ENCODE measurements around the gene GRM7. TPM values are rescaled to one million over a fixed set of nuclear protein-coding genes. Genes with fewer than 3 reads are reported as not detected.

GRM7 gene
- total and polyA plus RNA-seq, 2 donors (not counting 1 experiment from before 2014, with no cell fraction given), result not detected

GRCh38 chr3:7574435-7574834 lies 713.5 kb downstream of the GRM7 start:
- Histone ChIP-seq H3K36me3 (ENCODE audit: control insufficient read depth, insufficient read depth, low read length) (no peaks in the 10 kb centered on the region), H3K4me3 (replicated peaks in 1 of 4; ENCODE audit: control extremely low read depth in 1 of 4, insufficient read depth in 1 of 4, low read depth in 3 of 4, low read length in 4 of 4) (no peak overlapping the region), H3K9me3 (ENCODE audit: control insufficient read depth, insufficient read depth, low read depth, low read length) (no peaks in the 10 kb centered on the region), H3K27me3 (ENCODE audit: control insufficient read depth, insufficient read depth, low read length) (no peaks in the 10 kb centered on the region), H4K20me1 (ENCODE audit: control insufficient read depth, extremely low read depth, insufficient read depth, low read length) (no peaks in the 10 kb centered on the region), H3K4me1 (ENCODE audit: control insufficient read depth, extremely low read depth, insufficient read depth, low read length) (no peaks in the 10 kb centered on the region), H3K79me2 (ENCODE audit: control insufficient read depth, insufficient read depth, low read length) (no peaks in the 10 kb centered on the region), H3K4me2 (ENCODE audit: extremely low read depth, insufficient read depth, low read length) (no peak overlapping the region), H3K9ac (ENCODE audit: insufficient read depth, low read length) (no peak overlapping the region), H2AFZ (ENCODE audit: low read length) (no peak overlapping the region), H3K27ac (ENCODE audit: insufficient read depth, low read length) (no peak overlapping the region)
- peak in 1 of 2 donors; percentile 75 for DNase-seq (ENCODE audit: low read depth in 2 of 2)
- TF ChIP-seq CTCF (conservative IDR thresholded peaks at IDR 0.05 in 1 of 2, IDR thresholded peaks at IDR 0.05 in 1 of 2; ENCODE audit: low read depth in 1 of 2, low read length in 2 of 2) (no peak), EZH2 (IDR thresholded peaks at IDR 0.05; ENCODE audit: low read length, missing control alignments) (no peak)

- Histone ChIP-seq H3K9ac (ENCODE audit: insufficient read depth, low read length) (no peak overlapping the region), H3K4me3 (replicated peaks in 1 of 4; ENCODE audit: control extremely low read depth in 1 of 4, insufficient read depth in 1 of 4, low read depth in 3 of 4, low read length in 4 of 4) (no peak overlapping the region), H3K27ac (ENCODE audit: insufficient read depth, low read length) (no peak overlapping the region), H4K20me1 (ENCODE audit: control insufficient read depth, extremely low read depth, insufficient read depth, low read length) (no peaks in the 10 kb centered on the region), H3K36me3 (ENCODE audit: control insufficient read depth, insufficient read depth, low read length) (no peaks in the 10 kb centered on the region), H3K4me2 (ENCODE audit: extremely low read depth, insufficient read depth, low read length) (no peak overlapping the region), H2AFZ (ENCODE audit: low read length) (no peak overlapping the region), H3K9me3 (ENCODE audit: control insufficient read depth, insufficient read depth, low read depth, low read length) (no peaks in the 10 kb centered on the region), H3K27me3 (ENCODE audit: control insufficient read depth, insufficient read depth, low read length) (no peaks in the 10 kb centered on the region), H3K79me2 (ENCODE audit: control insufficient read depth, insufficient read depth, low read length) (no peaks in the 10 kb centered on the region), H3K4me1 (ENCODE audit: control insufficient read depth, extremely low read depth, insufficient read depth, low read length) (no peaks in the 10 kb centered on the region)
- no peak for DNase-seq (ENCODE audit: low read depth in 2 of 2)
- TF ChIP-seq CTCF (conservative IDR thresholded peaks at IDR 0.05 in 1 of 2, IDR thresholded peaks at IDR 0.05 in 1 of 2; ENCODE audit: low read depth in 1 of 2, low read length in 2 of 2) (no peak), EZH2 (IDR thresholded peaks at IDR 0.05; ENCODE audit: low read length, missing control alignments) (no peak)
Measured at GRCh38 chr3:7576071-7576470, 715.2 kb downstream of the GRM7 start.

- no peak overlapping the region for H3K27ac ChIP-seq (ENCODE audit: insufficient read depth, low read length)
- no peak overlapping the region for H3K9ac ChIP-seq (ENCODE audit: insufficient read depth, low read length)
- H4K20me1 ChIP-seq (ENCODE audit: control insufficient read depth, extremely low read depth, insufficient read depth, low read length), result no peaks in the 10 kb centered on the region
- no peaks in the 10 kb centered on the region for H3K36me3 ChIP-seq (ENCODE audit: control insufficient read depth, insufficient read depth, low read length)
- no peaks in the 10 kb centered on the region for H3K9me3 ChIP-seq (ENCODE audit: control insufficient read depth, insufficient read depth, low read depth, low read length)
- TF ChIP-seq CTCF (conservative IDR thresholded peaks at IDR 0.05 in 1 of 2, IDR thresholded peaks at IDR 0.05 in 1 of 2; ENCODE audit: low read depth in 1 of 2, low read length in 2 of 2) (no peak), EZH2 (IDR thresholded peaks at IDR 0.05; ENCODE audit: low read length, missing control alignments) (no peak)
- H3K4me3 ChIP-seq (replicated peaks in 1 of 4; ENCODE audit: control extremely low read depth in 1 of 4, insufficient read depth in 1 of 4, low read depth in 3 of 4, low read length in 4 of 4), result no peak overlapping the region
- H3K79me2 ChIP-seq (ENCODE audit: control insufficient read depth, insufficient read depth, low read length), result no peaks in the 10 kb centered on the region
- no peaks in the 10 kb centered on the region for H3K27me3 ChIP-seq (ENCODE audit: control insufficient read depth, insufficient read depth, low read length)
- no peak overlapping the region for H2AFZ ChIP-seq (ENCODE audit: low read length)
- H3K4me2 ChIP-seq (ENCODE audit: extremely low read depth, insufficient read depth, low read length), result no peak overlapping the region
- no peaks in the 10 kb centered on the region for H3K4me1 ChIP-seq (ENCODE audit: control insufficient read depth, extremely low read depth, insufficient read depth, low read length)
- DNase-seq (ENCODE audit: low read depth in 2 of 2), result no peak
Measured at GRCh38 chr3:7576506-7576905, 715.6 kb downstream of the GRM7 start.
